NCI-H2107 treated with DMSO at 0.1 percent for 48 hours (cell line): Measurements from ENCODE around the gene TOMM70.
"Not testable (repeated sequence)": the region's sequence is repeated elsewhere in the genome, so short reads cannot be mapped to it uniquely, and the experiment has no call there.

Experiments
- DNase-seq: peaks from one replicate; lab custom pipeline; 2025; ENCODE audit not compliant: unreplicated experiment; lab: John Stamatoyannopoulos, UW

TOMM70 gene

GRCh38 chr3:100329800-100330489, 70.9 kb downstream of the TOMM70 start:
- no peak for DNase-seq

DNA sequence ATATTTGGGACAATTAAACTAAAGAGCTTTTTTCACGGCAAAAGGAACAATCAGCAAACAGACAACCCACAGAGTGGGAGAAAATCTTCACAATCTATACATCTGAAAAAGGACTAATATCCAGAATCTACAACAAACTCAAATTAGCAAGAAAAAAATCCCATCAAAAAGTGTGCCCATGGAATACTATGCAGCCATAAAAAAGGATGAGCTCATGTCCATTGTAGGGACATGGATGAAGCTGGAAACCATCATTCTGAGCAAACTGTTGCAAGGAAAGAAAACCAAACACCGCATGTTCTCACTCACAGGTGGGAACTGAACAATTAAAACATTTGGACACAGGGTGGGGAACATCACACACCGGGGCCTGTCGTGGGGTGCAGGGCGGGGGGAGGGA, 73.5 kb downstream of the TOMM70 start:
- not testable (repeated sequence) for DNase-seq

- no peak for DNase-seq
Observed at GRCh38 chr3:100325827-100326226, 75.1 kb downstream of the TOMM70 start.

DNA sequence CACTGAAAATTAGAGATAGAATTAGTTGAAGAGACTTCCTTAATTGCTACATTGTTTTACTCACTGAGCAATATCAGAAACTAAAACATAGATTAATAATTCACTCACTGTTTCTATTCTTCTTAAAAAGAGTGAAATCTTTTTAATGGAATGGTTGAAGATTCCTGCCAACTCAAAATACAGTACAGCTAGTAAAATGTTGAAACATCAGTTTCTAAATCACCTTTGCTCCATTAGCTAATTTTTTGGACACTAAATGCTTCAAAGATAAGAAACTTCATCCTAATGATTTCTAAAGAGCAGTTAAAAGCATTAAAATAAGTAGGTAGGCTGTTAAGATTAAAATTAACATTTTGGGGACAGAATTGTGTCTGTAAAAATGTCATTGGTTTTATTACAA, 76.8 kb downstream of the TOMM70 start:
- no peak for DNase-seq

- no peak for DNase-seq
Observed at GRCh38 chr3:100319951-100320350, 80.9 kb downstream of the TOMM70 start.

DNA sequence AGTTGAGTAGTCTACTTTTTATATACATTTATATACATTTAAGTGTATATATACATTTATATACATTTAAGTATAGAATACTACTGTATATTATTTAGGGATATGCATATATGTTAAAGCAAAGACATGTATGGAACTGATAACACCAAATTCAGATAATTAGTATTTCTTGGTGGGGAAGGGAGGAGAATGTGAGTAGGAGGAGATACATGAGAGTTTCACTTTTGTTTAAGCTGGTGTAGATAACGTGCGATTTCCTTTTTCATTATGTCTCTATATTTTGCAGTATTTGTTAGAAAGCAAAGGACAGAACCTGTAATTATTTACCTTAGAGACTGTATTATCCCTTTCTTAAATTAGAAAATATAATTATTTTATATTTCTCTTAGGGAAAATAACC, 83.0 kb downstream of the TOMM70 start:
- DNase-seq, result no peak

- peak; percentile 34 for DNase-seq
Observed at GRCh38 chr3:100316641-100317069, 84.2 kb downstream of the TOMM70 start.
